Activated CD8-positive, alpha-beta memory T cell treated with anti-CD3 and anti-CD28 coated beads for 36 hours (primary cell): ENCODE measurements around the gene PRUNE1. TPM values are rescaled to one million over a fixed set of nuclear protein-coding genes. Genes with fewer than 3 reads are reported as not detected.

Source experiments
- CTCF ChIA-PET: fragments of 350-600 bp; sonication (Branson Sonifier 250); formaldehyde crosslinking; loops from one replicate; lab custom pipeline; 2021; ENCODE audit warnings: antibody characterized with exemption; lab: Charles Lee
- POLR2A ChIA-PET: fragments of 350-600 bp; sonication (Branson Sonifier 250); formaldehyde crosslinking; loops from one replicate; lab custom pipeline; 2021; ENCODE audit warnings: antibody characterized with exemption; lab: Charles Lee
- total RNA-seq, 2 experiments: library from RNA; stranded (reverse); gene quantifications; one replicate each; pipeline ENCODE4 v1.2.3, GENCODE V29; 2021

PRUNE1 gene
- total RNA-seq, 2 experiments from 2014 or later: 14.5 to 14.9 TPM

GRCh38 chr1:151058692-151059091 lies 50.4 kb downstream of the PRUNE1 start:
- CTCF ChIA-PET: interaction anchor here (0.5 to 4.5 kb wide), 8 partner anchors 11 to 203 kb away, joined by 3 to 16 read pairs (median 6); partner anchors contain the start of genes C1orf56, GABPB2, MINDY1 and TNFAIP8L2
- POLR2A ChIA-PET: interaction anchor here (0.6 to 4.3 kb wide), 3 partner anchors 11 to 826 kb away, joined by 9 to 27 read pairs (median 22); partner anchors contain the start of genes C1orf56 and GABPB2

GRCh38 chr1:151059109-151060006 lies 51.1 kb downstream of the PRUNE1 start, which contains the start of gene CDC42SE1:
CDC42SE1 (minus strand) TSS chr1:151059622; CDS start chr1:151055730, 3,892 bp downstream.
- ChIA-PET POLR2A (interaction anchor here (0.6 to 4.3 kb wide), 5 partner anchors 11 to 826 kb away, joined by 3 to 27 read pairs (median 11); partner anchors contain the start of genes C1orf56, GABPB2 and MINDY1), CTCF (interaction anchor here (0.6 to 4.5 kb wide), 8 partner anchors 11 to 376 kb away, joined by 3 to 16 read pairs (median 5); partner anchors contain the start of genes GABPB2, MINDY1 and TNFAIP8L2)

GRCh38 chr1:151060007-151060656 lies 51.9 kb downstream of the PRUNE1 start, which contains the start of gene MLLT11:
MLLT11 (plus strand) TSS chr1:151060397; CDS start chr1:151067225, 6,828 bp downstream.
- CTCF ChIA-PET: interaction anchor here (0.6 to 4.5 kb wide), 9 partner anchors 11 to 377 kb away, joined by 3 to 16 read pairs (median 4); partner anchors contain the start of genes GABPB2 and MINDY1
- POLR2A ChIA-PET: interaction anchor here (0.8 to 4.3 kb wide), 4 partner anchors 10 to 251 kb away, joined by 3 to 27 read pairs (median 16); partner anchors contain the start of genes C1orf56, GABPB2 and MINDY1

- ChIA-PET POLR2A (interaction anchor here (3.5 to 4.3 kb wide), 2 partner anchors 10 to 14 kb away, joined by 22 to 27 read pairs; partner anchors contain the start of genes C1orf56 and GABPB2), CTCF (interaction anchor here (0.6 to 4.5 kb wide), 6 partner anchors 10 to 84 kb away, joined by 3 to 16 read pairs (median 5); partner anchors contain the start of gene GABPB2)
Observed at GRCh38 chr1:151060657-151061421, 52.6 kb downstream of the PRUNE1 start.

GRCh38 chr1:151061704-151062103 lies 53.5 kb downstream of the PRUNE1 start:
- ChIA-PET POLR2A (interaction anchor here (4.3 kb wide), 1 partner anchor 9 kb away, joined by 27 read pairs; the partner anchor contains the start of gene GABPB2), CTCF (interaction anchor here (1.4 to 2.2 kb wide), 2 partner anchors 9 to 14 kb away, joined by 4 to 6 read pairs; partner anchors contain the start of genes C1orf56 and GABPB2)

- ChIA-PET CTCF (interaction anchor here (1.4 to 2.2 kb wide), 2 partner anchors 8 to 15 kb away, joined by 4 to 6 read pairs; partner anchors contain the start of genes C1orf56 and GABPB2), POLR2A (no interaction called here)
Observed at GRCh38 chr1:151062741-151063371, 54.6 kb downstream of the PRUNE1 start.

- ChIA-PET CTCF (interaction anchor here (0.6 kb wide), 1 partner anchor 17 kb away, joined by 3 read pairs; no protein-coding TSS in a partner anchor), POLR2A (no interaction called here)
Observed at GRCh38 chr1:151065089-151065645, 56.9 kb downstream of the PRUNE1 start.

GRCh38 chr1:151067185-151067584 lies 58.9 kb downstream of the PRUNE1 start:
- CTCF ChIA-PET: no interaction called here
- POLR2A ChIA-PET: interaction anchor here (0.7 kb wide), 2 partner anchors 9 to 109 kb away, joined by 3 to 11 read pairs; no protein-coding TSS in a partner anchor

GRCh38 chr1:151069103-151069486 lies 60.8 kb downstream of the PRUNE1 start:
- POLR2A ChIA-PET: no interaction called here

GRCh38 chr1:151070474-151071276 lies 62.4 kb downstream of the PRUNE1 start, which contains the start of gene GABPB2:
GABPB2 (plus strand) TSS chr1:151070761; CDS start chr1:151088190, 17,429 bp downstream.
- ChIA-PET CTCF (interaction anchor here (0.6 to 3.4 kb wide), 11 partner anchors 9 to 211 kb away, joined by 3 to 16 read pairs (median 4); partner anchors contain the start of genes C1orf56, CDC42SE1, MLLT11 and TNFAIP8L2), POLR2A (interaction anchor here (0.6 to 2.2 kb wide), 5 partner anchors 11 to 210 kb away, joined by 3 to 27 read pairs (median 7); partner anchors contain the start of genes CDC42SE1, MLLT11, PSMD4 and TNFAIP8L2)

More at GRCh38 chr1:151069103-151069486, 60.8 kb downstream of the PRUNE1 start:
- CTCF ChIA-PET: no interaction called here

GRCh38 chr1:151072224-151072623 lies 64.0 kb downstream of the PRUNE1 start:
- CTCF ChIA-PET: interaction anchor here (0.5 to 3.4 kb wide), 8 partner anchors 12 to 203 kb away, joined by 3 to 13 read pairs (median 4); partner anchors contain the start of genes C1orf56 and TNFAIP8L2
- POLR2A ChIA-PET: no interaction called here

Other genes starting within 250 kb of the PRUNE1 start
- 10 to 100 TPM; 23.8 to 25.2 TPM for gene CTSS, start 242.7 kb upstream of the PRUNE1 start, total RNA-seq
- 1 to 10 TPM; 1.9 to 2.2 TPM for gene CTSK, start 200.2 kb upstream of the PRUNE1 start, total RNA-seq
- gene ARNT, start 131.8 kb upstream of the PRUNE1 start, total RNA-seq: 10 to 100 TPM; 38.8 to 42.4 TPM
- gene CTXND2, start 121.3 kb upstream of the PRUNE1 start, total RNA-seq: not detected
- gene SETDB1, start 82.1 kb upstream of the PRUNE1 start, total RNA-seq: 10 to 100 TPM; 44.0 to 44.2 TPM
- gene CERS2, start 33.6 kb upstream of the PRUNE1 start, total RNA-seq: 100 to 1,000 TPM; 210 to 218 TPM
- gene ANXA9, start 26.2 kb upstream of the PRUNE1 start, total RNA-seq: under 1 TPM; 0.10 to 0.15 TPM
- 1 to 10 TPM; 4.8 to 5.7 TPM for gene MINDY1, start 1.5 kb upstream of the PRUNE1 start, total RNA-seq
- 1 to 10 TPM in 1 of 2 experiments, under 1 TPM in 1; 0.90 to 1.5 TPM for gene BNIPL, start 28.1 kb downstream of the PRUNE1 start, total RNA-seq
- gene C1orf56, start 39.3 kb downstream of the PRUNE1 start, total RNA-seq: 1 to 10 TPM; 1.7 to 1.8 TPM
- gene CDC42SE1, start 51.2 kb downstream of the PRUNE1 start, total RNA-seq: 100 to 1,000 TPM; 177 to 178 TPM
- gene MLLT11, start 51.9 kb downstream of the PRUNE1 start, total RNA-seq: 1 to 10 TPM; 4.0 to 4.4 TPM
- 10 to 100 TPM; 15.7 to 17.4 TPM for gene GABPB2, start 62.3 kb downstream of the PRUNE1 start, total RNA-seq
- gene SEMA6C, start 138.2 kb downstream of the PRUNE1 start, total RNA-seq: 1 to 10 TPM; 1.9 to 2.5 TPM
- 10 to 100 TPM; 25.7 to 26.6 TPM for gene TNFAIP8L2, start 148.2 kb downstream of the PRUNE1 start, total RNA-seq
- gene LYSMD1, start 157.5 kb downstream of the PRUNE1 start, total RNA-seq: 1 to 10 TPM; 4.3 to 4.7 TPM
- gene SCNM1, start 157.7 kb downstream of the PRUNE1 start, total RNA-seq: 10 to 100 TPM; 83.4 to 87.2 TPM
- gene TMOD4, start 167.5 kb downstream of the PRUNE1 start, total RNA-seq: 1 to 10 TPM in 1 of 2 experiments, under 1 TPM in 1; 0.78 to 2.1 TPM
- 10 to 100 TPM; 73.5 to 80.3 TPM for gene VPS72, start 181.7 kb downstream of the PRUNE1 start, total RNA-seq
- gene PIP5K1A, start 190.1 kb downstream of the PRUNE1 start, total RNA-seq: 10 to 100 TPM; 74.7 to 78.6 TPM
- gene PSMD4, start 246.3 kb downstream of the PRUNE1 start, total RNA-seq: 100 to 1,000 TPM; 239 to 258 TPM